Brain microvascular endothelial cell (primary cell): Measurements from ENCODE around the gene QRICH2.

Experiments used
- DNase-seq: peaks from one replicate; pipeline ENCODE4 v3.0.0-alpha.2; 2020
- H3K27ac ChIP-seq: fragments of 250-450 bp; sonication (Bioruptor Pico); 2 replicates; pipeline ENCODE4 v1.5.1; 2020; ENCODE audit warnings: mild to moderate bottlenecking, moderate library complexity
- H3K27me3 ChIP-seq: fragments of 250-450 bp; sonication (Bioruptor Pico); replicated peaks from 2 replicates; pipeline ENCODE4 v1.5.1; 2020; ENCODE audit warnings: mild to moderate bottlenecking
- H3K36me3 ChIP-seq: fragments of 250-450 bp; sonication (Bioruptor Pico); replicated peaks from 2 replicates; pipeline ENCODE4 v1.5.1; 2020; ENCODE audit warnings: mild to moderate bottlenecking
- H3K4me3 ChIP-seq: 2 replicates; pipeline ENCODE4 v1.5.1; 2011; ENCODE audit warnings: low read depth, mild to moderate bottlenecking, control low read depth, low read length, moderate library complexity
- in situ Hi-C: cut with HindIII; loops from 2 replicates; pipeline ENCODE4 v1.10.0; 2017; ENCODE audit warnings: low sequenced_read_pairs, low pct_ligation_motif_present
- TF ChIP-seq, protein P1 (sequence below): IDR thresholded peaks from 2 replicates; pipeline ENCODE4 v1.5.1; 2011; ENCODE audit warnings: low read depth, mild to moderate bottlenecking, moderate library complexity, low read length, control low read depth, inconsistent platforms; ENCODE audit errors: missing control alignments

Gene QRICH2

GRCh38 chr17:76271669-76272540 lies 36.2 kb downstream of the QRICH2 start:
- H3K27ac ChIP-seq = no peak overlapping the region
- H3K4me3 ChIP-seq = no peak overlapping the region
- H3K36me3 ChIP-seq = peaks cover 2% of the 10 kb centered on the region
- H3K27me3 ChIP-seq = no peaks in the 10 kb centered on the region
- no peak for DNase-seq
- TF ChIP-seq, protein P1, sequence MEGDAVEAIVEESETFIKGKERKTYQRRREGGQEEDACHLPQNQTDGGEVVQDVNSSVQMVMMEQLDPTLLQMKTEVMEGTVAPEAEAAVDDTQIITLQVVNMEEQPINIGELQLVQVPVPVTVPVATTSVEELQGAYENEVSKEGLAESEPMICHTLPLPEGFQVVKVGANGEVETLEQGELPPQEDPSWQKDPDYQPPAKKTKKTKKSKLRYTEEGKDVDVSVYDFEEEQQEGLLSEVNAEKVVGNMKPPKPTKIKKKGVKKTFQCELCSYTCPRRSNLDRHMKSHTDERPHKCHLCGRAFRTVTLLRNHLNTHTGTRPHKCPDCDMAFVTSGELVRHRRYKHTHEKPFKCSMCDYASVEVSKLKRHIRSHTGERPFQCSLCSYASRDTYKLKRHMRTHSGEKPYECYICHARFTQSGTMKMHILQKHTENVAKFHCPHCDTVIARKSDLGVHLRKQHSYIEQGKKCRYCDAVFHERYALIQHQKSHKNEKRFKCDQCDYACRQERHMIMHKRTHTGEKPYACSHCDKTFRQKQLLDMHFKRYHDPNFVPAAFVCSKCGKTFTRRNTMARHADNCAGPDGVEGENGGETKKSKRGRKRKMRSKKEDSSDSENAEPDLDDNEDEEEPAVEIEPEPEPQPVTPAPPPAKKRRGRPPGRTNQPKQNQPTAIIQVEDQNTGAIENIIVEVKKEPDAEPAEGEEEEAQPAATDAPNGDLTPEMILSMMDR = peak; percentile 13
- in situ Hi-C loops = loop anchor here (25.0 kb wide), 1 partner anchor 110 kb away; no protein-coding TSS in a partner anchor

DNA sequence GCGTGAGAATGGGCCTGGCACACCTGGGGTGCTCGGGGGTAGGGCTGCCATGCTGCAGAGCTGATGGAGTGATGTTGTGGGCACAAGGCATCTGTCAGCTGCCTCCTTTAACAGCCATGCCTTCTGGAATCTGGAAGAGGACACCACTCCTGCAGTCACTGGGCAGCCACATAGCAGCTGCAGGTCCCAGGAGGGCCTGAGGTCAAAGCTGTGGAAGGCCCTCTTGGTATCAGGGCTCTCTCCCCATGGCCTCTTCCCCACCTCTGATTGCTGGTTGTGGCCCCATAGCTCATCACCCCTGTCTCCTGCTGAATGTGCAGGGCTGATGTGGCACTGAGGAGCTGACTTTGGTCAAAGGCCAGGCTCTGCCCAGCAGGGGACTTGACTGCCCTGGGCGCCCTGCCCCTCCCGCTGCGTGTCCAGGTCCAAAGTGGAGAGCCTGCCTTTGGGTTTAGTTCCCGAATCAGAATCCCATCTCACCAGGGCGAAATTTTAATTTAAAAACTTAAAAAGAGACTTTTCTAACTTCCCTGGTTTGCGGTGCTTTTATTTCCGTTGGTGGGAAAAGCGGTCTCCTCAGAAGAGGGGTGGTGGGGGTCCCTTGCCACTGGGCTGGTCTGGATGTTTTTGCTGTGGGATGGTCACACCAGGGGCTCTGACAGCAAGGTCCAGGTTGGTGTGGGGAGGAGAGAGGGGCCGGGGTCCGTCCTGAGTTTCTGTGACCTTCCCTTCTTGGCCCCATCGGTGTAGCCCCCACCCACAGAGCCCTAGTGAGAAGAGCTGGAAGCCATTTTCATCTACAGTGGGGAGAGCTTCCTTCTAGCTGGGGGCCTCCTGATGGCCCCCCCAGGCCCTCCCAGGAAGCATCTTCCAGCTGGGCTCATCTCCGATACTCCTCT lies 37.1 kb downstream of the QRICH2 start:
- no peak for DNase-seq
- in situ Hi-C loops = loop anchor here (25.0 kb wide), 1 partner anchor 109 kb away; no protein-coding TSS in a partner anchor
- H3K4me3 ChIP-seq = no peak overlapping the region
- H3K27ac ChIP-seq = no peak overlapping the region
- TF ChIP-seq, protein P1 = no peak
- H3K36me3 ChIP-seq = peaks cover 2% of the 10 kb centered on the region
- H3K27me3 ChIP-seq = no peaks in the 10 kb centered on the region

DNA sequence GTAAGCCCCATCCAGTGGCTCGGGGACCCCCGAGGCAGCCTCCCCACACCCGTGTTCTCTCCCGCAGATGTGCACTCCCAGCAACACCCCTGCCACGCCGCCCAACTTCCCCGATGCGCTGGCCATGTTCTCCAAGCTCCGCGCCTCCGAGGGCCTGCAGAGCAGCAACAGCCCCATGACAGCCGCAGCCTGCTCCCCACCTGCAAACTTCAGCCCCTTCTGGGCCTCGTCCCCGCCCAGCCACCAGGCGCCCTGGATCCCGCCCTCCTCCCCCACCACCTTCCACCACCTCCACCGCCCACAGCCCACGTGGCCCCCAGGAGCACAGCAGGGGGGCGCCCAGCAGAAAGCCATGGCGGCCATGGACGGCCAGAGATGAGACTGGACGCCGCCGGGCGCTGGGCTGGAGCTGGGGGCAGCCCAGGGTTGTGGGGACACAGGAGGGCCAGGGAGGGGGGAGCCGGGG lies 37.9 kb downstream of the QRICH2 start:
- TF ChIP-seq, protein P1 = no peak
- Histone ChIP-seq H3K36me3 (peaks cover 2% of the 10 kb centered on the region), H3K4me3 (no peak overlapping the region), H3K27me3 (no peaks in the 10 kb centered on the region), H3K27ac (no peak overlapping the region)
- no peak for DNase-seq
- in situ Hi-C loops = loop anchor here (25.0 kb wide), 1 partner anchor 108 kb away; no protein-coding TSS in a partner anchor

GRCh38 chr17:76268991-76269981 lies 38.8 kb downstream of the QRICH2 start:
- H3K27ac ChIP-seq = no peak overlapping the region
- peaks cover 2% of the 10 kb centered on the region for H3K36me3 ChIP-seq
- in situ Hi-C loops = loop anchor here (25.0 kb wide), 1 partner anchor 107 kb away; no protein-coding TSS in a partner anchor
- H3K27me3 ChIP-seq = no peaks in the 10 kb centered on the region
- DNase-seq = no peak
- TF ChIP-seq, protein P1 = no peak
- H3K4me3 ChIP-seq = no peak overlapping the region
